HG03342 (cell line): ENCODE measurements around the gene TSPAN5.

Experiments
- ATAC-seq: cut with Tn5 transposase; IDR thresholded peaks from one replicate; pipeline ENCODE4 v1.9.1; 2021; ENCODE audit warnings: mild to moderate bottlenecking, moderate library complexity; ENCODE audit not compliant: unreplicated experiment

TSPAN5 gene

DNA sequence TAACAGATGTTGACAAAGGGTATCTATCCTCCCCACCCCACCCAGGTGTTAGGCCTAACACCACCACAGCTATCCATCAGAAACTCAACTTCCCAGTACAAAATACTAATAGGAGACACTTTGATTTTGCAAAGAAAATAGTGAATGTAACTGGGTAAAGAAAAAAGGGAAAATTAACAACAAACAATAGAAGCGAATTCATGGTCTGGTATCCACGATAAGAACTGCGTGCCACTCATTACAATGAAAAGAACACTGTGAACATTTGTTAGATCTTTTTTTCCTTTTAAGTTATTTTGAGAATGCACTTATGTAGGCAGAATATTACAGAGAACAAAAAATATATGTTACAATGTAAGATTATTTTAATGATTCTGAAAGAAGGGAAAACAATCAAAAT is 12.0 kb downstream of the TSPAN5 start:
- ATAC-seq, result no peak

DNA sequence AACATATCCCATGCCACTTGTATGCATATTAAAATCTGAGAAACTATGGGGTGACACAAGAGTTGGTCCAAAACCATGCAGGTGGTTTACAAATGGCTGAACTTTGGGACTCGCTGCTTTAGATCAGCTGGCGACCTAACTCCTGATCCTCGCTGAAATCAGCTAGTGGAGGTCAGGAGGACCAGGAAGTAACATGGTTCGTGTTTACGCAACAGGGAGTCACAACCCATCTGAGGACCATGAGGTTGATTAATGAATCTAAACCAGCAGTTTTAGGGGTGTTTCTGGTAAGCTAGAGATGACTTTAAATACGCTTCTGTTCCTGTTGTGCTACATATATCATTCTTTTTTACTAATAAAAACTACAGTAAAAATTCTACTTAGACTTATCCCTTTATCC is 12.9 kb downstream of the TSPAN5 start:
- ATAC-seq, result no peak

DNA sequence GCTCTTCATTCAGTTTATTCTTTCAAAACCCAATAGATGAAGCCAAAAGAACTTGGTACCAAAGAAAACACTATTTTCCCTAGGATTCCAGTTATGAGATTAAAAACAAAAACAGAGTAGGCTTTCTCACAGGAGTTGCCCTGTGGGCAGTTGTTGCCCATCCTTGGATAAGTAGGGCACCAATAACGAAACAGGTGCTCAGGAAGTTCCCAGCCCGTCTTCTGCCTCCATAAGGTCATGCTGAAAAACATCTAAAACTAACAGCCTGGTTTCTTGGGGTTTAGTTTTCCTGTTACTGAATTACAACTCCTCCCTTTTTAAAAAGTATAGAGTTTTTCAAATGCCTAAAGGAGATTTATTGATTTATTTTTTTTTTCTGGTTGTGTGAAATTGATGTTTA is 14.7 kb downstream of the TSPAN5 start:
- no peak for ATAC-seq

DNA sequence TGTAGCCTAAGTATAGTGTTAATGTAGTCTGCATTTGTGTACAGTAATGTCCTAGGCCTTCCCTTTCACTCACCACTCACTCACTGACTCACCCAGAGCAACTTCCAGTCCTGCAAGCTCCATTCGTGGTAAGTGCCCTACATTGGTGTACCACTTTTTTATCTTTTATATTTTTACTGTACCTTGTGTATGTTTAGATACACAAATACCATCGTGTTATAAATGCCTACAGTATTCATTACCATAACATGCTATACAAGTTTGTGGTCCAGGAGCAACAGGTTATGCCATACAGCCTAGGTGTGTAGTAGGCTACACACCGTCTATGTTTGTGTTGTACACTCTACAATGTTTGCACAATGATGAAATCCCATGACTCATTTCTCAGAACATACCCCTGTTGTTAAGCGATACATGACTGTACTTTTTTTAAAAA is 15.4 kb downstream of the TSPAN5 start:
- no peak for ATAC-seq

DNA sequence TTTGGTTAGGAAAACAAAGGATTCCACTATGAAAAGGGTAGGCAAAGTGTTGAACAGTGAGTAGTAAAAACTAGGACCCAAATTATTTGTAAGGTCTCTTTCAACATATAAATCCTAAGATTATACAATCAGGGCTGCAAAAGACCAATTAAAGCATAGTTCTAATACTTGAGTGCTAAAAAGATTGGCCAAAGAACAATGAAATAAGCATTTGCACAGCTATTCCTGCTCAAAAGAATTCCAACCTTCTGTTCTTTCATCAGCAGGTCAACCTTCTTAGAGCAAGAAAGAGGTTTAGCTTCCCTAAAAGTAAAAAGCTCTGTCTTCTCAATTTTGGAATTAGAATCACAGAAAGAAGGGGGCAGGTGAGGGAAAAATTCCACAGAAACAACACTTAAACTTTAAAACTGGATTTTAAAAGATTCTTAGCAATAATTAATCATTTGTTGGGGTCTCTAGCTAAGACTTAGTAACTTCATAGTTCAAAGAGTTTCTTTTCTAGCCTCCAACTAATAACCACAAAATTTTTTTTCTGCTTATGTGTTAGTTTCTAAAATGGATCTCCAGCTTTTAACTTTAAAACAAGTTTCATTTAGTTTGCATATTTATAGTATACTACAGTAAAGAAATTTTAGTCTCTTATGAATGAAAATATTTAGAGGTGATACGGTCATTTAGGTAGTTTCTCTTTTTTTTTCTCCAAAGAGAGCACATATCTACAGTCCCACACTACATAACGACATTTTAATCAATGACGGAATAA is 16.3 kb downstream of the TSPAN5 start:
- no peak for ATAC-seq

DNA sequence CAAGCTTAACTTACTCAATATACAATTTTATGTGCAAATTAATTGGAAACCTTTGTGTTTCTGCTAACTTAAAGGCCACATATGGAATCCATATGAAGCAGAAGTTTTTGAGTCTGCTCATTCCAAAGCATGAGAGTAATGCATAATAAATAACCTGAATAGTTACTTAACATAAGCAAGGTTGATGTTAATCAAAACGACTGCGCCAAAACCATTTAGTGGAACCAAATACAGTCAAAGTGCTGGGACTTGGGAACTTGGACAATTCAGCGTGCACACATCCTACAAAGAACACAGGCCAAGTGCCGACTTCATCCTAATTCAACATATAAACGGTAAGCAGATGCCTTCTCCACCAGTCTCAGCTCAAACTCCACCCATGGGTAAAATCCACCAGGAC is 17.0 kb downstream of the TSPAN5 start:
- no peak for ATAC-seq

DNA sequence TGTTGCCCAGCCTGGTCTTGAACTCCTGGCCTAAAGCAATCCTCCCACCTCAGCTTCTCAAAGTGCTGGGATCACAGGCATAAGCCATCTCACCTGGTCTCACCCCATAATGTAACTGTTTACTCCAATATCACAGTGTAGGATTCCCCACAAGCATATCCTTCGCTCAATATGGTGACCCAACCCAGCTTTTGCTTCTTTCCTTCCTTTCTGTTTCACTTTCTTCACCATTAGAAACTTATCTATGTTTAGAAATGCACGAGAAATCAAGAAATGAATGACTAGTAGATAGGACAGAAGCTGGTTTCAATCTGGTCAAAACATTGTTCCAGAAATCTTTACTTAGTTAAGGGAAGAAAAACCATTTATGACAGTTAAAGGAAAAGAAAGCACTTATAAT is 18.9 kb downstream of the TSPAN5 start:
- ATAC-seq, result peak; percentile 82

DNA sequence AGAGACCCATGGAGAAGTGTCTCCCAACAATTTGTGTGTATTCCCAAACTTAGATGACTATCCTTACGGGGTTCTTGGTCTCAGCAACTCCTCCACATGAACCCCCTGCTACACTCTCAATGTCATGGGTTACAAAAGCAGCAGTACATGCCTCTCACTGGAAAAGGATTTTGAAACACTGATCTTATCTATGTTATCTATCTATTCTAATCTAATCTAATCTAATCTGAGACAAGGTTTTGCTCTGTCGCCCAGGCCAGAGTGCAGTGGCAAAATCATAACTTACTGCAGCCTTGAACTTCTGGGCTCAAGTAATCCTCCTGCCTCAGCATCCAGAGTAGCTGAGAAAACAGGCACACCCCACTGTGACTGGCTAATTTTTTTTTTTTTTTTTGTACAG is 19.3 kb downstream of the TSPAN5 start:
- no peak for ATAC-seq

DNA sequence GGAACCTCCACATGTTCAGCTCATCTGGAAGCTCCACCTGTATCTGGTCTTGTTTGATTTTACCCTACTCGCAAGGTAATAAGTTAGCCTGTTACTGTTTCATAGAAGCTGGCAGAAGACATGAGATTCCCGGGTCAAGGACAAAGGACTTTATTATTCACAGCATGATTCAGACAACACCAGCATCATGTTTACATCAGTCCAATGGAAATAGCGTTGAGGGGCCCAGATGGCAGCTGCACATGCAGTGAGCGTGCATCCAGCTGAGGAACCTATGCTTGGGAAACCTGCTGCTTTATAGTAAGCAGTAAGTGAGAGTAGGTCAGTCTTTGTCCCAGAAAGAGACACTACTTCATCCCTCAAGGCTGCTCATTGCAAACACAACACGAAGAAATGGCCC is 19.8 kb downstream of the TSPAN5 start:
- ATAC-seq, result no peak

DNA sequence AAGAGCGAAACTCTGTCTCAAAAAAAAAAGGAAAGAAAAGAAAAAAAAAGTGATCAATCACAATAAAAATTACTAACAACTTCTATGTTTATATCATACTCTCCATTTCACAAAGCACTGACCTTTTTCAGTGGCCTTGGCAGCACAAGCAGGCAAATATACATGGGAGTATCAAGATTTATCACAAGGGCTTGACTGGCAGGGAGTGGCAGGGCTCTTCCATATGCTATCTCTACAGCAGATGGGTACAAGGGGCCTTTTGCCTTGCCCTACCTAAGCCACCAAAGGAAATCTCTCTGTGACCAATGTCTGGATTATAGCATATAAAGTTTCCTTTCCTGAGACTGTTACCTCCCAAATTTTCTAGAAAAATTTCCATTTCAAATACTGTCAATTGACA is 24.4 kb downstream of the TSPAN5 start:
- no peak for ATAC-seq

DNA sequence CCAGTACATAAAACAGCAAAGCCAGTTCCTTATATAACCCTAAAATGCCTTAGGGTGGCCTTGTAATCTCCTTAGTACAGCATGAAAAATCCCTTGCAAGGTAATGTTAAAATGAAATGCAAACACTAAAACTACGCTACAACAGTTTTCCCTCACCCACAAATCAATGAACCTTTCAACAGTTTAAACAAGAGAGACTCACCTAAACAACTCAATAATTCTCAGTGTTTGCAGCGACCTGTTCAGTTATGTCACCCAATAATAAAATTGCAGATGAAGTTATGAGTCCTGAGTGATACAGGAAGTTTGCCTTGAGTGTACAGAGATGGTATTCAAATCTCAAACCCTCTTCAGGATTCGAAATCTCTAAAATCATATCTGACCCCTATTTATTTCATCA is 25.3 kb downstream of the TSPAN5 start:
- no peak for ATAC-seq

DNA sequence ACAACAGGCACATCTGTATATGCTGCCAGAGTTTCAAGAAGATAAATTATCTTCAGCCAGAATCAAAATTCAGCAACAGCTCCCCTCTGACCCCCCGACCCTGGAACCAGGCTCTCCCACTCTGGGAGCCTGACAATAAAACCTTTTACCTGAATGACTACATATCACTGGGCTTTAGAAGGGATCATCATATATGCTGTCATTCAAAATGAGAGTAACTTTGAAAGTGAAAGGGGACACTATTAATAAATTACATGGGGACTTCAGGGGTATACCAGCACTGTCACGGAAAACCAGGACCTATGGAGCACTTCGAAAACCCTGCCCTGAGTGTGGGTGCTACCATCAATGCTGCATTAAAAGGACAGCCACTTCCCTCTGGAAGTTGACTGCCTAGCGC is 26.2 kb downstream of the TSPAN5 start:
- no peak for ATAC-seq

DNA sequence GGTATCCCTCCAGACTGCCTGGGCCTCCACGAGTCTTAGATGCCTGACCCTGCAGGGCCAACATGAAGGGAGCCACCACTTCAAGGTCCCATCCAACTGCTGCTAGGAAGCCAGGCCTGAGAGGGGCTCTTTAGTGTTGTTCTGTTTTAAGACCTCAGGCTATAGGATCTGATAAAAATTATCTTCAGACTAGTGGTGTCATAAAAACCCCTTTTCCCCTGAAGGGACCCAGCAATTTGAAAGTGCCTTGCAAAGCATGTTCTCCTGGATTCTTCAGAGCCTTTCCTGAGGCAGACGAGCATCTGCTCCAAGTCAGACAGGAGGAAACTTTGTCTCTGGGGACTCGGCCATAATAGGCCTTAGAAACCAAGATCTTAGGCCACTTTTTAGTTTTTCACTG is 26.9 kb downstream of the TSPAN5 start:
- ATAC-seq, result no peak

DNA sequence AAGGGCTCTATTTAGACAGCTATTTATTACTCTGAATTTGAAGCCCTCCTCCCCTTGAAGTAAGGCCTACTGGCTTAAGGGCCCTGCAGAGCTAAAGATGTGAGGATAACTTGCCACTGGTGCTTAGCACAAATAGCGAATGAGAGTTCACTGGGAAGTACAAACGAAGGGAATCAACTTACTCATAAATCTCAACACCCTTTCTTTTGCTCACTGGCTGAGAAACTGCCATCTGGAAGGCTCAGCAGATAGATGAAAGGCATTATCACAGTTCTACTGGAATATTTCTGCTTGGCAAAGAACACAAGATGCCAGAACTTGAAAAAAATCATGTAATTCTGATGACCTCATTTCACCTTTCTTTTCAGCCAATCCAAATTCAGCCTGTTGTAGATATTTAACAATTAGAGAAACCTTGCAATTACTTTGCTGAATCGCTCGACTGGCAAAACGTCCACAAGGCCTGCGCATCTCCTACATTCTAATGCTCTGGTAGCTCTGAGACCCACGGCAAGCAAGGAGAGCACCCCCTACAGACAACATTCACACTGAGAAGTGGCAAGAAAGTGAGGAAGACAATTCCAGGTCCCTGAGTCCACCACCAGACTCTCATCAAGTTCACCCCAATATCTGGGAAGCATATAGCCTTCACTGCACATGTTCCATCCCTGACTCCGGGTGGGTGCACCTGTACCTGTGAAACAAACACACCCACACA is 27.5 kb downstream of the TSPAN5 start:
- no peak for ATAC-seq

DNA sequence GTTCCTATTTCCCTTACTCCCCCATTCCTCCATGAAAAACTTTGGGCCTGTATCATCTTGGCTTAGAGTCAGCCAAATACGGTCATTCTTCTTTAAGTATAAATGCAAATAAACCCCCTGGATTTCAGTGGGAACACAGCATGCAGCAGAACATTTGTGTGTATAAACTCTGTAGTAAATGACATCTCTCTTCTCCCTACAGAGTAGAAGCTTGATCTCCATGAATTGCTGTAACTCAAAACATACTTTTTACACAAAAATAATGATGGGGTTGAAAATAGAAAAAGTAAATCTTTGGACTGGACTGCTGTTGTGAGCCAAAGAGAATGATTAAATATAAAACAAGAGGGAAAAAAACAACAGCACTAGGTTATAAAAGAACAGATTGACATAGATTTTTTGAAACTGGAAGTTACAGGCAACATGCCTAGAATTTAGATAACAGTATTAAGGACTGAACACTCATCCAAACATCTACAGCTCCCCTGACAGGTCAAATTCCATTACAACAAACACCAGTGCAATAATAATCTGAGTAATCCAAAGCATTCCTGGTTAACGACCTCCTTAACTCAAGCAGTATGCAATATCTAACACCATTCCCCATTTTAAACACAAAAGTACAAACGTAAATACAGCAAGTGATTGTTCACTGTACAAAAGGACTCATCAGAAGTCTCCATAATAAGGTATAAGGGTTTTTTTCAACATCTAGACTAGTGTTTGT is 30.7 kb downstream of the TSPAN5 start:
- ATAC-seq, result no peak

DNA sequence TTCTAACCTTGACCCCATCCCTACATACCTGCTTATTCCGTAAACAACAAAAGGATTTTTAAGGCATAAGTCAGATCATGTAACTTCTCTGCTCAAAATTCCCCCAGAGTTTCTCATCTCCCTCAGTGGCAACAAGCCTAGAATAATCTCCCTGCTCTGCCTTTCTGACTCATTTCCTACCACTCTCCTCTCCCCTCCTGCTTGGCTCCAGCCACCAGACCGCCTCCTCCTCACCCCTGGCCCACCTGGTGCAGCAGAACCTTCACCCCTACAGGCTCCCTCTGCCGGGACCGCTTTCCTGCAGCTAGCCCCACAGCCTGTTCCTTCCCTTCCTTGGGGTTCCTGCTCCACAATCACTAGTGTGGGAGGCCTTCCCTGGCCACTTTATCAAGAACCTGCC is 32.1 kb downstream of the TSPAN5 start:
- ATAC-seq, result no peak

DNA sequence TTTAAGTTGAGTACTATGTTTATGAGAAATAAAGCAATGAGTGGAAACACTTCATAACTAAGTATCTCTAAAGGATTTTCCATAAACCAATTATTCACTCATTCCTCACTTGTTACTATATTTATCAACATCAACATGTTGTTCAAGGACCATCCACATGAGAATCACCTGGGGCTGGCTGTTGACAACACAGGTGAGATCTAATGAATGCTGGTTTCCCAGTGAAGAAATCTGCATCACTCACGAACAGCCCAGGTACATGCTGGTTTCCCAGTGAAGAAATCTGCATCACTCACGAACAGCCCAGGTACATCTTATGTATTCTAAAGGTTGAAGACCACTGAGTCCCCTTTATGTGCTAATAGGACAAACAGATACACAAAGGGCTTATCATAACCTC is 32.5 kb downstream of the TSPAN5 start:
- no peak for ATAC-seq

DNA sequence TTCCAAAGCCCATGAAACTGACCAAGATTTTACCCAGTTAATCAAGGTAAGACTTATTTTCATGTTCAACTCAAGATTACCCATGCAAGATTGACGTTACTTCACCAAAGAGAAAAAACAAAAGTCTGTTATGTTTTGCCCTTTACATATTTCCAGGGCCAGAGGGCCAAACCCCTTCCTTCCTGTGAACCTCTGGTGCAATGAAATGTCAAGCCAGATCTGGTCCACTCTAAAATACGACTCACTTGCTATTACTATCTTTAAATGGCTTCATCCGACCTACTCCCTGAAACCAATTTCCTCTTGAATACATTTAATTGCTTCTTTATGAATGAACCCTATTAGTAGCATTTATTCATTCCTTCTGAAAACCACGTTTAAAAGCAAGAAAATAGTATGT is 33.0 kb downstream of the TSPAN5 start:
- ATAC-seq, result no peak

DNA sequence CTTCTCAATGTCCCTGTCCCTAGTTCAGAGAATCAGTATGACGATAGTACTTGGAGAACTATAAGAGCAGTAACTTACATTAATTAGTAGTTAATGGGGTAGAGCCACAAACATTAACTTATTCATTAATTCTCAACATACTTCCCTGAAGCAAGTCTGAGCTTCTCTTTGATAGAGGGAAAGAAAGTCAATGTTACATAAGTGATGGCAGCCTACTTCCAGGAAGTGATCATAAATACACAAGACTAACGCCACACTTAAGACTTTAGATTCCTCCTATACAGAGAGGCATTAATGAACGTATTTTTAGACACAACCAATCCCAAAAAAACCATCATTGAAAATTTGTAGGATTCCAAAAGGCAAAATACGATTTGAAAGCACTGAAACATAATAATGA is 33.8 kb downstream of the TSPAN5 start:
- no peak for ATAC-seq

DNA sequence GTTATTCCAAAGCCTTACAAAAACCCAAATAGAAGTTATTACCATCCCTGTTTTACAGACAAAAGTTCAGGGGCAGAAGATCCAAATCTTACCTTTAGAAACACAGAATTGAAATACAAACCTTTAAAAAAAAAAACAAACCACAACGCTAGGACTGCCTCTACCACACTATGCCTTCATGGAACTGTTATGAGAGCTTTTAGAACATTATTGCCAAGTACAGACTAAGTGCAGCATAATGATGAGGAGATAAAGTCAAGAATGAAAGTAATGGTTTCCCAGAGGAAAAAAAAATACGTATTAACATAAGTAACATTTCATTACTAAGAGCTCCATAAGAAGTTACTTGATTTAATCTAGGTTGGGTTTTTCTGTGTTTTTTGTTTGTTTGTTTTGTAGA is 34.3 kb downstream of the TSPAN5 start:
- no peak for ATAC-seq

DNA sequence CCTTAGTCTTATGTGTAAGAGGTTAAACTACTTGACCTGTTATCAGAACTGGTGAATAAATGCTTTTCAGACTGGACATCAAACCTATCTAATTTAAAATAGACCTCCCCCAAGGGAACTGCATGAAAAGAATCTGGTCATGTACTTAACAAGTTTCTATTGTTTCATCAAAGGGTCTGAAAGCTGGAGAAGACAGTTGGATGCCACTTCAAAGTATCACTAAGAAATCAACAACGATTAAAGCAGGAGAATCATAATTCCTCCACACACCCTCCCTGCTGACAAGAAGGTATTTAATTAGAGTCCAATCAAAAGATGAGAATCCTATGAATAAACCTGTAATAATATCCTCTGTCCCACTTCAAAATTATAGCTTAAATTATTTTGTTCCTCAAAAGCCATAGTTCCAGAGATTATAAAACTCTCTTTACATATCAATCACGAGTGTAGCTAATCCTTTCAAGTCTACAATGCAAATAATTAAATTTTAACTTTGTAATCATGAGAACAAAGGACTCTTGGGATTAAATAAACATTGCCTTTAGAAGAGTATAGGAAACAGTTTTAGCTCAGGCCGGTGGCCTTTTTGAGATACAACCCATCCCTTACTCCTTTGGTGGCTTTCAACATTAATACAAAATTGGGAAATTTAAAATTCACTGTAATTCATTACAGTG is 35.1 kb downstream of the TSPAN5 start:
- no peak for ATAC-seq
